ENCODE results near the gene DACT1.

The DACT1 gene

GRCh38 chr14:58636129-58636528, 1.6 kb upstream of the DACT1 start:
- no peak for DNase-seq

DNA sequence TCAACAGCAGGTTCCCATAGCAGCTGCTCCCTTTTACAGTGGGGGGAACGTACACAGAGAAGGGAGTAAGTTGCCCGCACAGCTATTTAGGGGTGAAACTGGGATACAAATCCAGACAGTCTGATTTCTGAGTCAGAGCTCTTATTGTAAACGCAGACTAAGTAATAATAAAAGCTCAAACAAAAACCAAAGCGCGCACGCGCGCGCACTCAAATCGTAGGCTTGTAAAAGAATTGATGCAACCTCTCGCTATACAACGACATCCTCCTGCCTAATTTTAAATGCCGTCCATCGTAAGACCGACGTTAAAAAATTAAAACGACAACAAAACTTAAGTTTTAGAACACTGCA, 747 bp upstream of the DACT1 start:
- DNase-seq: peak; percentile 82

DNA sequence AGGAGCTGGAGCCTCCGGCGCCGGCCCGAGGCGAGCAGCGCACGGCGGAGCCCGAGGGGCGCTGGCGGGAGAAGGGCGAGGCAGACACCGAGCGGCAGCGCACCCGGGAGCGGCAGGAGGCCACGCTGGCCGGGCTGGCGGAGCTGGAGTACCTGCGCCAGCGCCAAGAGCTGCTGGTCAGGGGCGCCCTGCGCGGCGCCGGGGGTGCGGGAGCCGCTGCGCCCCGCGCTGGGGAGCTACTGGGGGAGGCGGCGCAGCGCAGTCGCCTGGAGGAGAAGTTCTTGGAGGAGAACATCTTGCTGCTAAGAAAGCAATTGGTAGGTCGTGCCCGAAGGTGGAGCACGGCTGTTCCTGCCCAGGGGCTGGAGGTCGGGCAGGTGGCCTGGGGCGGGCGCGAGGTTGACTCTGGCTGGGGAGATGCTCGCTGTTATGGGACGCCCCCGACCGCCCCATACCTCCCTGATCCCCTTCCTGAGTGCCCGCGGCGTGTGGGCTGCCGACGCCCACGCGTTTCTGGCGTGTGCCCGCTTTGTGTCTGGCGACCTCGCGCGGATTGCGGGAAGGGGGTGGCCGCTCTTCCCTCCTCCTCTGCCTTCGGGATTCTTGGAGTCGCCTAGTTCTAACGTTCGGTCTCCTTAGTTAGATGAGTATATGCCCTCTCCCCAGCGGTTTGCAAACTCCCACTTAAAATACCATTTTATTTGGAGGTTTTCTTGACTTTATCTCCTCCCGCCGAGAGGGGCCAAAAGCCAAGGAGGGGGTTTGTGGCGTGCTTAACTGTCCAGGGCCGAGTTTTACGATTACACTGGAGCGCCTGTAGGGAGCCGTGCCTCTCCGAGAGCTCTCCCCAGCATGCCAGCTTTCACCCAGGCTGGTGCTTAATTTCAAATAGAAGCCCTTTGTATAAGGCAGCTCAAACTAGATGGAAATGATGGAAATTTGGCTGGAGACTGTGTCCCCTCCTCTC, 752 bp downstream of the DACT1 start:
- DNase-seq: peak; percentile 21

- no peak for DNase-seq
Observed at GRCh38 chr14:58639198-58639565, 1.4 kb downstream of the DACT1 start.

DNA sequence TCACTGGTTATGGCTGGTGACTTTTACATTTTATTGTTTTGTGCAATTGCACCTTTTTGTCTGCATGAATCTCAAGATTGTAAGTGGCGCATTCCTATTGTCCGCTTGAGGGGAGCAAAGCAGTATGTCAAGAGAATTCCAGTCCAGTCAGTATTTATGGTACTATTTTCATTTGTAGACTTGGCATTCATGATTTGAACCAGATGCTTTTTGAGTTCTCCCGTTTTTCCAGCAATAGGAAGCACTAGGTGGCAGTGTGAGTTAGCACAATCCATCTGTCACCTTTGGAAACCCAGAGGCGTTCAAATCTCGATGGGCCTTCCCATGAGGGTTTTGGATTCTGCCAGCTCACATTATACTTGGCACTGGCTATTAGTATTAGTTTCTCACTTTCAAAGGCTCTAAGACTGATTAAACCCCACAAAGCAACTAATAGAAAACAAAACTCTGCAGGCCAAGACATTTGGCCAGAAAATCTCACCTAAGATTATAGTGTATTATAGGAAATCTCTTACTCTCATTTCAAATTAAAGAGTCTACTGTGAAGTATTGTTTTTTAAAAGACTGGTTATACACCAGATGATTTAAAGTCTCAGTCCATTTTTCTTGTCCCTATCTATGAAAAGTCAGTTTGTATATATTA, 2.2 kb downstream of the DACT1 start:
- DNase-seq: peak; percentile 83

DNA sequence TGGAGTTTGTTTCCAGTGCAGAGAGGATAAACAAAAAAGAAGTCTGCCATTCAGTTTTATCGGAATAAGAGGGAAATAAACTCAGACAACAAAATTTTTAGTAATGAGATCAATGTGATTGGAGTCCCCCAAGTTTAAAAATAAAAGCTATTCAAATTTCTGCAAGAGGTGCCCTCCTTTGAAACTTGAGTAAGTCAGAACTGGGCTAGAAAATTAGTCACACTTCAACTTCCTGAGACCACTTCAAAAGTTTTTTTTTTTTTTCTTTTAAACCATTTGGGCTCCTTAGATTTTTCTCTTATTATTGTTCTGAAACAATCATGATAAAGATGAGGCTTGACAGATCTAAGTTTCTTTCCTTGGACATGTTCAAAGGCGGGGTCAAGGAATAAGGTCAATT, 3.2 kb downstream of the DACT1 start:
- DNase-seq: no peak

DNA sequence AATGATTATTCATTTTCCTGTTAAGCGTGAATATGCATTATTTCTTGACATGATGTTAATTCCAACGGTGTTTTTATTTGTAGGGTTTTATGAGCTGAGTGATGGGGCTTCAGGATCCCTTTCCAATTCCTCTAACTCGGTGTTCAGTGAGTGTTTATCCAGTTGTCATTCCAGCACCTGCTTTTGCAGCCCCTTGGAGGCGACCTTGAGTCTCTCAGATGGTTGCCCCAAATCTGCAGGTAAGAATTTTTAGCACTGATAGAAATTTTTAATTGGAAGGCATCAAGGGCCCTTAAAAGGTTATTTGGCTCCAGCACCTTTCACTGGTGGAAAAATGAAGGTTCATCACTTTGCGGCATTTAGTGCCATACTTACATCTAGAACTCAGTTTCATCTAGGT, 3.7 kb downstream of the DACT1 start:
- DNase-seq: no peak

DNA sequence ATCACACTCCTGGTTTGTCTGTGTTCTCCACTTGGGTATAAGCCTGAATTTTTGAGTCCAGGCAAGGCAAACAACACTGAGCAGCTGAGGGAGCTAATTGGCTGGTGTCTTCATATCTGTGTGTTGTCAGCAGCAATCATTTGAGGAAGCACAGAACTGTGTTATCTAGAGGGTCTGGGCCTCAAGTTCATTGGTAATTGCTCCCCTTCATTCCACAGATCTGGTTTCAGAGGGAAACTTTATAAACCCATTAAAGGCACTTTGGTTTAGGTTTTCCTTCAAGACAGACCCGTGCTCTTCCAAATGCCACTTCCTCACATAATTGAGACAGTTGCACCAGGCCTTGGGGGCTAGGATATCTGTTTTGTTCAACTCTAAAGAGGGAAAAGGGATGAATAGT, 5.6 kb downstream of the DACT1 start:
- no peak for DNase-seq

DNA sequence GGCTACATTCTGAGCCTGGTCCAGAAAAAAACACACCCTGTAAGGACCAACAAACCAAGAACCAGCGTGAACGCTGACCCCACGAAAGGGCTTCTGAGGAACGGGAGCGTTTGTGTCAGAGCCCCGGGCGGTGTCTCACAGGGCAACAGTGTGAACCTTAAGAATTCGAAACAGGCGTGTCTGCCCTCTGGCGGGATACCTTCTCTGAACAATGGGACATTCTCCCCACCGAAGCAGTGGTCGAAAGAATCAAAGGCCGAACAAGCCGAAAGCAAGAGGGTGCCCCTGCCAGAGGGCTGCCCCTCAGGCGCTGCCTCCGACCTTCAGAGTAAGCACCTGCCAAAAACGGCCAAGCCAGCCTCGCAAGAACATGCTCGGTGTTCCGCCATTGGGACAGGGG, 7.9 kb downstream of the DACT1 start:
- no peak for DNase-seq

GRCh38 chr14:58646479-58646878, 8.7 kb downstream of the DACT1 start:
- DNase-seq: no peak

DNA sequence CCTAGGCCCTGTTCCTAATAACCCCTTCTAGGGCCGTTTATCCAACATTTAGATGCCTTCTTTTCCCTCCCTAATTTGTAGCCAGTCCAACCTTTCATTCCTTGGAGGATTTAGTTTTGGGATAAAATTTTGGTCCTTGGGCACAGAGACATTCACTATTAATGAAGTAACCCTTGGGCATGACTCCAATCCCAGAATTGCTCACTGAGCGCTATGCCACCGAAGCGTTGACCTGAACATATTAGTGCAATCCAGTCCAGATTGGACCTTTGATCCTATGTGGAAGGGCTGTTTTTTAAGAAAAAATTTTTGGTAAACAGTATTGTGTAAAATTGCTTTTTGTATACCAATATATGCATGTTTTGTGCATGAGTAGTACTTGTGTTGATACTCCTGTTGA, 10.0 kb downstream of the DACT1 start:
- no peak for DNase-seq

DNA sequence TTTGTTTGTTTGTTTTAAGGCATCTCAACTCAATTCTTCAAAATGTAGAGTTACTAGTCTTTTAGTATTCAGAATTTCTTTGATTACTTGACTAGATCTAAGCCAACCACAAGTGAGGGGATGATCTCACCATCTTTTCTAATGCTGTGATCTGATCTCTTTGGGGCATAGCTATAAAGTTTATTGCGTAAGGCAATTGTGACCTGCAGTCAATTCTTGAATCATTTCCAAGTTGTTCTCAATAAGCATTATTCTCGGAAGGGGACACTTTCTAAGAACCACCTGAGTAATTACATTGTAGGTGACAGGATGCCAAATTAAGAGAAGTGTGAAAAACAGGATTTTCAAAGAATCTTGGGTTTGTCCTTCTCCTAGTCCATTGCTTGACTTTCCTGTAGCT, 13.1 kb downstream of the DACT1 start:
- DNase-seq: no peak

DNA sequence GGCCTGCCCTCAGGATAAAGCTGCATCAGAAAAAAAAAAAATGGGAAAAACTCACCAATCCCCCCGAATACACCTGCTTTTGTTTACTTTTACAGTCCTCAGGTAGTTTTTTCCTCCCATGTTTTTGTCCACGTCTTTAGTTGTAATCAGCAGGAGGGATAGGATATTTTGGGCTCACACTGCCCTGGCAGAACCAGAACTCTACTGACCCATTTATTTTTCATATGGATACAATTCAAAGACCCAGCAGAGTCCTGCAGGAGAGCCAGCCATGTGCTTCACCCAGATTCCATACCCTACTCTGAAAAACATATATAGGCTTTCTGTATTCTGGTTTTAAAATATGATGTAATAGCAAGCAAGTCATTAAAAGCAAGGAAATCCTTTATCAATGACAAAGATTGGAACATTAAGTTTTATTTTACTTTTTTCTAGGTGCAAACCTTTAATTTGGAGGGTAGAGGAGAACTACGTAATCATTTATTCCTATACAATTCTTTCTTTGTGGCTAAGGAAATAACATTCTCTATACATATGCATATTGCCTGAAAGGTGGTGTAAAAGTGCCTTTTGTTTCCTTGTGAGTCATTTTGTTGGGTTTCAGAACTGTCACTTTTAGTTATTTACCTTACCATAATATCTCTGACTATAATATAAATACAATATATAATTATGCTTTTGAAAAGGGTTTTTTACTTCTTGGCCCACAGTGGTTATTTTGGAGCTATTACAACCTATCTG, 19.1 kb downstream of the DACT1 start:
- no peak for DNase-seq

GRCh38 chr14:58659061-58659460, 21.3 kb downstream of the DACT1 start:
- no peak for DNase-seq

DNA sequence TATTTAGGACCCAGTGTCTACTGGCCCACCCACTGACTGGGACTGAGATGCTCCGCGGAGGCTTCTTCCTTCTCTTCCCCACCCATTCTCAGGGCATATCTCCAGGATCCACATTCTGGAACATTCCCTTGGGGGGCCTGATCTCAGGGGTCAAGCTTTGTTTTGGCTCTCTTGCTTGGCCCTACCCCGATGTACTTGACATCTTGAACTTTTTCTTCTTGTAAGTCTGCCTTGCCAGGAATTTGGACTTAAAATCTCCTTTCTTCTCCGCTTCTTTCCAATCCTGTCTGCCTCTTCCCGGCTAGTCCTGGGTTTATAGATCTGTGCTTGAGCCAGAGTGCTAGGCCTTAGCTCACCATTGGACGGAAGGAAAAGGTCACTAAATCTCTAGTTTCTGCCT, 22.1 kb downstream of the DACT1 start:
- DNase-seq: no peak

- no peak for DNase-seq
Observed at GRCh38 chr14:58660407-58660806, 22.6 kb downstream of the DACT1 start.

- DNase-seq: no peak
Observed at GRCh38 chr14:58662018-58662417, 24.3 kb downstream of the DACT1 start.

DNA sequence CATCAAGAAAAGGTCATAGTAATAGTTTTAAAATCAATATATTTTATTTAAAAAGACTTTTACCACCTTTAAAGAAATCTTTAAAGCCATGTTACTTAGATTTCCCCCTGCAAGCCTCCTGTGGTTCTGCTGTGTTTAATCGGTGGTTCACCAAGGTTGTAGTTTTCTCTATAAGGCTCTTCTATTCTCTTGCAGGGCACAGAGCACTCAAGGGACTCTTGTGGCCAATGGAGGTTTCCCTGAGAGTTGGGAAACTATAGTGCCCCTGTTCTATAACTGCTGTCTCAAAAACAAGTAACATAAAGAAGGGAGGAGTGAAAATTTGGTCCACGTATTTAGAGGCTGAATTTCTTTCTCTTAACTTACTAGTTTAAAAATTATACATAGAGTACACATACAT, 25.0 kb downstream of the DACT1 start:
- DNase-seq: no peak

- DNase-seq: peak; percentile 84
Observed at GRCh38 chr14:58663494-58664111, 25.8 kb downstream of the DACT1 start.

DNA sequence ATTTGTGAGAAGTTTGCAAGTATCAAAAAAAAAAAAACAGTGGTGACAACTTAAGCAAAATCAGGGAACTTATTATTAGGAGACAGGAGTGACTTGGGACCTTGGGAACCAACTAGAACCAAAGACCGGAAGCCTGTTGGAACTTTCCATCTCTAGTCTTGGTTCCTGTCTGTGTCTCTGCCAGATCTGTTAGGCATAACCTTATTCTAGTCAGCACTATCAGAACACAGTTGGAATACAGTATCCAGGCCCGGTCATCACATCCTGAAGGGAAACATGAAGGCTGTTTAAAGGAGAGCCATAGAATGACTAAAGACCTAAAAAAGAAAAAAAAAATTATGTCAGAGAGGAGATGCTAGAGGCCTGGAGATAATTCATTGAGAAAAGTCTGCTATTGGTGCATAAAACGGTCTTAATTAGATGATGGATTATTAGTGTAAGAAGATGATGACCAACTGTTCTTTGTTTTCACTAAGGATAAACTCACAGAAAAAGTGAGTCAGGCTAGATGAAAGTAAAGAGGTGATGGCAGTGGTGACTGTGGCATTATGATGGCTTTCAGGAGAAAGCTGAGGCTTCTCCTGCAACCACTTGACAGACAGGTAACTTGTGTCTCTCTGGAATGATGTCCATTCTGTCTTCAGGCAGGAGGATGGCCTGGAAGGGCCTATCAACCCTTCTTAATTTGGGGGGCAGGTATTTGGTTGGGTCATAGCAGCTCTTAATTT, 28.2 kb downstream of the DACT1 start:
- no peak for DNase-seq

- no peak for DNase-seq
Observed at GRCh38 chr14:58666737-58667136, 29.0 kb downstream of the DACT1 start.

DNA sequence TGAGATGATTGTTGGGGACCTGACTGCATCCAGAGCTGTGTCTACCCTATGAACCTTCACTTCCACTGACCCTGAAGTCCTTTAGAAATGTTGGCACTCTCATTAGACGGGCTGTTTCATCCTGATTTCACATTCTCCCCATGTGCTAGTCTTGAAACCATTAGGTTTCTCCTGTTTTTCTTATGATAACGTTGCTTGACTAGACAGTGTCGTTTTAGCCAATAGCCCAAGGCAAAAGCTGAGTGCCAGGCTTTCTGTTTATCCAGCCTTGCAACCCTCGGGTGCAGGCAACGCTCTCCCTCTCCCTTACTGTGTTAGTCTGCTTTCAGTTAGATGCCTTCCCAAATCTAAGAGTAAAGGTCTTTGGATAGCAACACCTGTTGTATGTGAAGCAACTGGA, 30.1 kb downstream of the DACT1 start:
- no peak for DNase-seq
